ENCODE measurements around the gene SLC37A1. TPM values are rescaled to one million over a fixed set of nuclear protein-coding genes. Genes with fewer than 3 reads are reported as not detected.

Gene SLC37A1
- total RNA-seq, 1 experiment from 2014 or later, result 10.9 TPM

DNA sequence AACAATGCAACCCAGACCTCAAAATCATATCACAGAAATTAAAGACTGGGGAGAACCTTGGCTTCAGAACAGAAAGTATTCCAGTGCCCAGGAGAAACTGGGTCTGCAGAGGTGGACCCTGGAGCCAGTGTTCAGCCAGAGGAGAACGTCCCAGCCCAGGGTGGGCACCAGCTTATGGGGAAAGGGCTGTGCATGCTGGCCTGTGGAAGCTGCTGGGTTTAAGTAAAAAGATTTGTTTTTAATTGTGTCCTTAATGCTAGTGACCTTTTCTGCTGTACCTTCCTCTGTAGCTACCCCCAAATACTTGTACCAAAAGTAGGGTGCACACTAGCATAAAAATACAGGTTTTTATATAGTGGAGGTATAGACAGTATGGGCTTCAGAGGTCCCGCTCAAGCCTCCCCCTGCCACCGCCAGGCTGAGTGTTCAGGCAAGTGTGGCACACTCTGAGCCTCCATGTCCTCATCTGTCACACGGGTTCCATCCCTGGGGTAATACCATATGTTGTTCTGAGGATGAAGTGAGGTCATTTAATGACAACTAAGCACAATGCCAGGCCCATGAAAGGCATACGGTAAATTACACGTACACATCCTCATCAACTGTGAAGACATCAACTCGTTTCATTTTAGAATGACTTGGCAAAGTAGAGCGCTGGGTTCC is 47.0 kb downstream of the SLC37A1 start:
- no peak for DNase-seq (ENCODE audit: low read depth)

- no peak for DNase-seq (ENCODE audit: low read depth)
These were observed 48.4 kb downstream of the SLC37A1 start for GRCh38 chr21:42561762-42562650.

- DNase-seq (ENCODE audit: low read depth), result no peak
These were observed 49.2 kb downstream of the SLC37A1 start for GRCh38 chr21:42562816-42563215.

DNA sequence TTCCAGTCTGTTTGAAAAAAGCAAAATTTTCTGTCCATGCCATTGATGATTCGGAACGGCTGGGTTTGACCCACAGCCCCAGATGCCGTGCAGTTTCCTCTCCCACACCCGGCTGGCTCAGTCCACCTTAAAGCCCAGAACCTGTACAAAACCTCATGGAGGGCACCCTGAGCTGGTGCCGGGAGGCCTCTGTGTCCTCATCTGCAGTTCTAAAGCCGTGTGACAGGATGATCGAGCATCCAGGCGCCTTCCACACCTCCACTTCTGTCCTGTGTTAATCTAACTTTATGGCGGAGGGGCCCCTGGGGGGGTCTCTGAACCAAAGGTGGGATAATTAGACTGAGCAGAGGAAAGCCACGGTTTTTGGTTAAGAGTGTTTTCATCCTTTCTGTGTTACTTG is 49.6 kb downstream of the SLC37A1 start:
- no peak for DNase-seq (ENCODE audit: low read depth)

- DNase-seq (ENCODE audit: low read depth), result no peak
These were observed 50.0 kb downstream of the SLC37A1 start for GRCh38 chr21:42563686-42564085.

GRCh38 chr21:42564561-42564971 is 50.9 kb downstream of the SLC37A1 start:
- DNase-seq (ENCODE audit: low read depth), result no peak

DNA sequence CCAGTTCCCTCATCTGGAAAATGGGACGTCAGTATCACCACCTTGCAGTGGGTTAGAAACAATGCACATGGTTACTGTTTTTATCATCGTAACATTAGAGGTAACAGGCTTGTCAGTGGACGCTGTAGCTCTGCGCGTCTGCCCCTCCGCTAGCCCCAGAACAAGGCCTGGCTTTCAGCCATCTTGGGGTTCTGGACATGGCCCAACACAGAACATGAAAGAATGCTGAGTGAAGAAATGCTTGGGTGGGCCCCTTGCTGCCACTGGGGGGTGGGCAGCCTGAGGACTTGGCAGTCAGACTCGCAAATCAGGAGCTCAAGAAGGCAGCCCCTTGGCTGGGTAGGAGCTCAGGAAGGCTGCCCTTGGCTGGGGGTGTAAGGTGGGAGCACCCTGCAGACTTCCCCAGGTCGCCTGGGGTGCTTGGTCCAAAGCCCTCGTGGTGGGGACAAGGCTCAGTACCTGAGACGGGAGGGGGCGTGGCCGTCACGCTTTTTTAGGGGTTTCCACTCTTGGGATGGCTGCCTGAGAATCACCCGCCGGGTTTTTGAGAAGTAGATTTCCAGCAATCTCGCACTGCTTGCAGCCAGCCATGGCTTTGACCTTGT is 51.7 kb downstream of the SLC37A1 start:
- no peak for DNase-seq (ENCODE audit: low read depth)

DNA sequence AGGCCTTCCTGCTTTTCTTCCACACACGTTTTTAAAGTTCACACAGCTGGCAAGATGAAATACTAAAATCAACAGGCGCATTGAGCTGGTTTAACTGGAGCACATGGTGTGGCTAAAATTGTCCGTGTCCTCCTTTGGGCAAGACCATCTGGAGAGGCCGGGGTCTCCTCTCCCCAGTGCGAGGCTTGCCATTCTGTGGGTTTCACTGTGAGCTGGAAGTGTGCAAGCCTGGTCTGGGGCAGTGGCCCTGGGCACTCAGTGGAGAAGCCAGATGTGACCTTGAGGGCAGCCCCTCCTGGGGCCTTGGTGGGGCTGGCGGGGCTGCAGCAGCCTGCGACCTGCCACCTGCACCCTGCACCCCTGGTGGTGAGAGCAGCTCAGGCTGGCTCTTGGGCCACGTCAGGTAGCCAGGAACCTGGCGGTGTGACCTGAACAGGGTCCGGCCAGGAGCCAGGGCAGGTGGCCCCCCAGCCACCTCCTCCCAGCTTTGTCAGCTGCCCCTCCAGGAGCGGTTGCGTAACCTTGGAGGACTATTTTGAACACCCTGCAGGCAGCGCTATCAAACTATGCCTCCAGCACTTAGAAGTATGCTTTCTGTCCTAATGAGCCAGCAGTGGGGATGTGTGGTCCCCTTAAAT is 52.4 kb downstream of the SLC37A1 start:
- DNase-seq (ENCODE audit: low read depth), result no peak

GRCh38 chr21:42566524-42567213 is 53.0 kb downstream of the SLC37A1 start:
- DNase-seq (ENCODE audit: low read depth), result no peak

DNA sequence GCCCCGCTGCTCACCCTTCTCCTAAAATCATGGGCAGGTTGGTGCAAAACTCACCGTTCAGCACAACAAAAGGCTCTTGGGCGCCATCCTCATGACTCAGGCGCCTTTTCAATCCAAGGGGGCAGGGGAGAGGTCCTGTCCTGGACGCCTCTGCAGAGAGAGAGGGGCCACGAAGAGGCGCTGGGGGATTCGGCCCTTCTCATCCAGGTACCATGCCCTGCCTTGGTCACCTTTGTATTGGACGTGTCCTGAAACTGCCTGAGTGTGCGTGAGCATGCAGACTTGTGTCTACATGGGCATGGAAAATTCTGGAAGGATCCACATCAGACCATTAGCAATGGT is 53.5 kb downstream of the SLC37A1 start:
- no peak for DNase-seq (ENCODE audit: low read depth)

DNA sequence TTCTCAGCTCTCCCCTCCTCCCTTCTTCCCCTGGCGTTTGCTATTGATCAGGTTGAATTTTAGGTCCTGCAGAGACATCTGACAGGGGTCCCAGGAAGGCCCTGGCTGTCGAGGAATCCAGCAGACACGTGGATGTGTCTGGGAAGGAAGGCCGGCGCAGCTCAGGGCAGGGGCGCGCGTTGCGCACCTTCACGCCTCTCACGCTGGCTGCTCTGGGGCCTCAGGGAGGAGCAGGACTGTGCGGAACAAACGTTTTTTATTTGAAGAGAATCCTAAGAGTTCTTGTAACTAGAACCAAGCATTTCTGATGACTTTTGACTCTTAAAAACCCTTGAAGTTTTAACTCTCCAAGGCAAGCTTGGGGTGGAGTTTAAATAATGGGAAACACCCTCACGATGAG is 54.2 kb downstream of the SLC37A1 start:
- DNase-seq (ENCODE audit: low read depth), result no peak

DNA sequence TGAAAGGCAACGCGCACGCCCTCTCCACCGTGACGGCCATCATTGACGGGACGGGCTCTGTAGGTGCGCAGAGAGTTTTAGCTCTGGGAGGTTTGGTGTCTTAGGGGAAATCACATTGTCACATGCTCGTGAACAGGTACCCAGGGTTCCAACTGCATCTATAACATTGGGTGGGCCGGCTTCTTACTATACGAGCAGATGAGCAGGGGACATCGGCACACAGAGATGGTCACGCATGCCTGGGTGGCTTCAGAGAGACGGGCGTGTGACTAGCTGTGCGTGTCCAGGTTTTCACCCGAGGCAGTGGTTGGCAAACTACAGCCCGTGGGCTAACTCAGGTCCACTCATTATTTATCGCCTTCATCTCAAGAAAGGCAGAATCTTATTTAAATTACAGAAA is 54.7 kb downstream of the SLC37A1 start:
- no peak for DNase-seq (ENCODE audit: low read depth)

DNA sequence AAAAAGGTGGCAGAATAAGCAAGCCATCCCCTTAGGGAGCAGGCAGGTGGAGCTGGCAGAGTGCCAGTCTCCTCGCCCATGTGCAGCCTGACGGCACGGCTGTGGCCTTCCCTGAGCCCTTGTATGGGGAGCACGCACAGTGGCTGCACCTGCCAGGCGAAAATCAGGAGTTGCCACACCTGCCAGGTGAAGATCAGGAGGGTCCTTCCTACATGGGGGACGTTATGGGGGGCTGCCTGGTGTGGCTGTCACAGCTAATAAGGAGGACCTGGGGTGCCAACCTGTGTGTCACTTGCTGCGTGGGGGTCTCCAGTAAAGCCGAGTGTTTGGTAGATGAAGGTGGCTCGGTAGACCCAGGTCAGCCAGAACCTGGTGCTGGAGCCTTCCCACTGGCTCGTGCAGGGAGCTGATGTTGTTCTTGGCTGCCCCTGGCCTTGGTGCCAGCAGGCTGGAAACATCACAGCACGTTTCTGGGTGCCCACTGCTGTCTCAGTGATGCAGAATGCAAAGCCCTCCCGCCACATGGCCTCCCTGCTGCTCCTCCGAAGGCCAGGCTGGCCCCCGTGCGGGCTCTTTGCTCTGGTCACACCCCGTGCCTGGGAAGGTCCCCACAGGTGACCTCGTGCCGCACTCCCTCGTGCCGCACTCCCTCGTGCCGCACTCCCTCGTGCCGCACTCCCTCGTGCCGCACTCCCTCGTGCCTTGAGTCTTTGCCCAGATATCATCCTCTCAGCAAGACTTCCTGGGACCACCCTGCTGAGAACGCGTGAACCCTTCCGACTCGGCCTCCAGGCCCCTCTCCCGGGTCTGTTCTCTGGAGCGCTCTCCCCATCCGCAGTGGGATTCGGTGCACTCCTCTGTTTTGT is 55.4 kb downstream of the SLC37A1 start:
- DNase-seq (ENCODE audit: low read depth), result no peak

GRCh38 chr21:42569732-42570301 is 56.2 kb downstream of the SLC37A1 start:
- no peak for DNase-seq (ENCODE audit: low read depth)

DNA sequence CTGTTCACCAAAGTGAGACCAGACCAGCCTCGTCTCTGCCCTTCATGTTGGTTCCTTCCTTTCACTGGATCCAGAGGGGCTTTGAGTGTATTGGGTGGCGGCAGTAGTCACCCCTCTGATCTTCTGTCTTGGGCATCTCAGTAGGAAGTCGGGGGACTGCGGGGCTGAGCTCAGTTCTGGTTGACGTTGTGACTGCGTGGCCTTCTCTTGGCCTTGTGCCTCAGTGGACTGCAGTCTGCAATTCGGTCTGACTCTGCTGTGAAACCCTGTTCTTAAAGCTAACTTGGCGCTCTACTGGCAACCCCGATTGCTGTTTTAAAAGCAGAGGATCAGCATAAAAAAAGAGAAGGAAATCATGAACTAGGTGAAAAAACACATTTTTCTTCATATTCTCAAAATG is 56.7 kb downstream of the SLC37A1 start:
- DNase-seq (ENCODE audit: low read depth), result no peak

GRCh38 chr21:42570841-42571387 is 57.3 kb downstream of the SLC37A1 start:
- DNase-seq (ENCODE audit: low read depth), result no peak

DNA sequence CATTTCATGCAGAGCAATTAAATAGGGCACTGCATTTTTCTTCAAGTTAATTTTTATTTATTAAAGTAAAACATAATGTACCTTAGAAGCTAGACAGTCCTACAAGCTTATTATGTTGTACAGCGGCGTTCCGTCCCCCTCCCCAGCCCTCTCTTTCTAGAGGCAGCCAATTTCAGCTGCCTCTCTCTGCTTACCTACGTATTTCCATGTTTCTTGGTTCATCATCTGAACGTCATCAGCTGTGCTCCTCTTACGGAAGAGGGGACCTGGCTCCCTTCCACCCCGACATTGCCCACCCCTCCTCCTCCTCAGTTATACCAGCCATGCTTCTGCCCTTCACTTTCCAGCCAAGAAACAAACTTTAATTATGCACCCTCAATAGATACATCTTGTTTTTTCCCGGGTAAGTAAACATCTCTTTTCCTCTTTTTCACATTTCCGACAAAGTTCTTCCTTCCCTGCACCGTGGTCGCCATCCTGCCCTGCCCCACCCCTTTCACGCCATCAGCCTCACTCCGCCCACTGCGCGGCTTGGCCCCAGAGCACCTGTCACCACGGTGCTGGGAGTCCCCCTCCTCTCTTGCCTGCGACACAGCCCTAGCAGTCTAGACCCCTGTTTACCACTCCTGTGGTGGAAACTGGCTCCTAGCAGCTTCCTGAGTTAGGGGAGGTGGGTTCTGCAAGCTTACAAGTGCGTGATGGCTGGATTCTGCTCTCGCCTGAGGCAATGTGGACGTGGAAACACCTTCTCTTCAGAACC is 57.9 kb downstream of the SLC37A1 start:
- no peak for DNase-seq (ENCODE audit: low read depth)

DNA sequence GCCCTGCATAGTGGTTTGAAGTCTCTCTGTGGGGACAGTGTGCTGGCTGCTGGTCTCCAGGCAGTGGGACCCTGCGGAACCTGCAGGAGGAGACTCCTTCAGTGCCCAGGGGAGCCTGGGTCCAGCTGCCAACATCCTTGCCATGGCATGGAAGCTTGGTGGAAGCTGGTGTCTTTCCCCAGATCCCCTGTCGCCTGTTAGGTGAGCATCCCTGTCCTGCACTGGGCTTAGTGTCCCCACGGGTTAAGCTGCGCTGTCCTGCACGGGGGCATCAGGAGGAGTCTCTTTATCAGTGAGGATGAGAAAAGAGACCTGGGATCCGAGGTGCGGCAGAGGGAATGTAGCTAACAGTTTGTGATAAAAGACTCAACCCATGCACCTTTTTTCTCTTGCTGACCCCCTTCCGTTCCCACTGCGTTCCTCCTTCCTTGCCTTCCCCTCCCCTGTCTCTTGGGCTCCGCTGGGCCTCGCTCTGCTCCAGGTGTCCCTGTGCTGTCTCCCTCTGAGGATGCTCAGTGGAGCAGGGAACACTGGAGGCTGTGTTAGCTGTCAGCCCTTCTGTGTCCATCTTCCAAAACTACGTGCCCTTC is 59.3 kb downstream of the SLC37A1 start:
- no peak for DNase-seq (ENCODE audit: low read depth)
